Measurements from ENCODE around the gene ECM2. TPM values are rescaled to one million over a fixed set of nuclear protein-coding genes. Genes with fewer than 3 reads are reported as not detected.

ECM2 gene
- total RNA-seq, 4 donors from 2014 or later: 3.1 to 6.1 (median 4.3) TPM

DNA sequence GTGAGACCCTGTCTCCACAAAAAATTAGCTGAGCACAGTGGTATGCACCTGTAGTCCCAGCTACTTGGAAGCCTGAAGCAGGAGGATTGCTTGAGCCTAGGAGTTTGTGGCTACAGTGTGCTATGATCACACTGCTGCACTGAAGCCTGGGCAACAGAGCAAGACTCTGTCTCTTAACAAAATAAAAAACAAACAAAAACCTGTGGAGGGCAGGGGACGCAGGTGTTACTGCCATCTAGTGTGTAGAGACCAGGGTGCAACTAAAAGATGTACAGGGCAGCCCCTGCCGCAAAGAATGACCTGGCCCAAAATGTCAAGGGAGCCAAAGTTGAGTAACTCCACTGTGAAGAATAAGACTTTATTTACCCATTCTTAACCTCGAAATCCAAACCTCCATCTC is 80.6 kb downstream of the ECM2 start:
- 92% methylated on average over 3 of the region's 3 CpGs for WGBS
- no peak overlapping the region for H3K27ac ChIP-seq
- DNase-seq (ENCODE audit: low spot score in 2 of 2): no peak
- TF ChIP-seq POLR2AphosphoS5 (IDR thresholded peaks at IDR 0.05): no peak
- no peak for TF ChIP-seq POLR2A (IDR thresholded peaks at IDR 0.05)
- TF ChIP-seq, protein P1, sequence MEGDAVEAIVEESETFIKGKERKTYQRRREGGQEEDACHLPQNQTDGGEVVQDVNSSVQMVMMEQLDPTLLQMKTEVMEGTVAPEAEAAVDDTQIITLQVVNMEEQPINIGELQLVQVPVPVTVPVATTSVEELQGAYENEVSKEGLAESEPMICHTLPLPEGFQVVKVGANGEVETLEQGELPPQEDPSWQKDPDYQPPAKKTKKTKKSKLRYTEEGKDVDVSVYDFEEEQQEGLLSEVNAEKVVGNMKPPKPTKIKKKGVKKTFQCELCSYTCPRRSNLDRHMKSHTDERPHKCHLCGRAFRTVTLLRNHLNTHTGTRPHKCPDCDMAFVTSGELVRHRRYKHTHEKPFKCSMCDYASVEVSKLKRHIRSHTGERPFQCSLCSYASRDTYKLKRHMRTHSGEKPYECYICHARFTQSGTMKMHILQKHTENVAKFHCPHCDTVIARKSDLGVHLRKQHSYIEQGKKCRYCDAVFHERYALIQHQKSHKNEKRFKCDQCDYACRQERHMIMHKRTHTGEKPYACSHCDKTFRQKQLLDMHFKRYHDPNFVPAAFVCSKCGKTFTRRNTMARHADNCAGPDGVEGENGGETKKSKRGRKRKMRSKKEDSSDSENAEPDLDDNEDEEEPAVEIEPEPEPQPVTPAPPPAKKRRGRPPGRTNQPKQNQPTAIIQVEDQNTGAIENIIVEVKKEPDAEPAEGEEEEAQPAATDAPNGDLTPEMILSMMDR (IDR thresholded peaks at IDR 0.05): no peak
- TF ChIP-seq EP300 (IDR thresholded peaks at IDR 0.05): no peak
- no peaks in the 10 kb centered on the region for H3K9me3 ChIP-seq
- H3K27me3 ChIP-seq: no peaks in the 10 kb centered on the region
- no peak overlapping the region for H3K4me3 ChIP-seq
- no peaks in the 10 kb centered on the region for H3K4me1 ChIP-seq
- H3K36me3 ChIP-seq: no peaks in the 10 kb centered on the region

- no peak overlapping the region for H3K27ac ChIP-seq
- H3K4me1 ChIP-seq: peaks cover 3% of the 10 kb centered on the region
- H3K36me3 ChIP-seq: no peaks in the 10 kb centered on the region
- no peak for DNase-seq (ENCODE audit: low spot score in 2 of 2)
- TF ChIP-seq POLR2A (IDR thresholded peaks at IDR 0.05) (no peak), POLR2AphosphoS5 (IDR thresholded peaks at IDR 0.05) (no peak)
- H3K9me3 ChIP-seq: no peaks in the 10 kb centered on the region
- H3K4me3 ChIP-seq: no peak overlapping the region
- H3K27me3 ChIP-seq: no peaks in the 10 kb centered on the region
These were observed 89.3 kb downstream of the ECM2 start for GRCh38 chr9:92446536-92446935.

Other genes with a start within 250 kb of the ECM2 start
- gene IARS1, start 242.3 kb downstream of the ECM2 start, total RNA-seq: 100 to 1,000 TPM in 1 of 4 donors, 10 to 100 TPM in 3; 58.8 to 152 (median 80.0) TPM
- 10 to 100 TPM; 21.8 to 80.1 (median 33.9) TPM for gene NOL8, start 210.6 kb downstream of the ECM2 start, total RNA-seq
- gene CENPP, start 210.0 kb downstream of the ECM2 start, total RNA-seq: 10 to 100 TPM; 14.1 to 39.5 (median 19.2) TPM
- gene OGN, start 131.4 kb downstream of the ECM2 start, total RNA-seq: 1 to 10 TPM in 3 of 4 donors, under 1 TPM in 1; 0.97 to 2.4 (median 1.6) TPM
- 1 to 10 TPM; 2.5 to 5.2 (median 2.7) TPM for gene OMD, start 111.5 kb downstream of the ECM2 start, total RNA-seq
- gene ASPN, start 53.5 kb downstream of the ECM2 start, total RNA-seq: 10 to 100 TPM in 1 of 4 donors, 1 to 10 TPM in 3; 2.8 to 13.3 (median 5.3) TPM
- gene IPPK, start 134.1 kb upstream of the ECM2 start, total RNA-seq: 10 to 100 TPM; 45.0 to 53.6 (median 50.0) TPM
- 100 to 1,000 TPM; 135 to 201 (median 153) TPM for gene BICD2, start 228.8 kb upstream of the ECM2 start, total RNA-seq